Lung (tissue), 12 donors: ENCODE measurements around the gene NME5. TPM values are rescaled to one million over a fixed set of nuclear protein-coding genes. Genes with fewer than 3 reads are reported as not detected.

Experiments
- ATAC-seq: fragments of 200-7000 bp; cut with Tn5 transposase; one replicate; pipeline ENCODE4 v1.9.1; 2020; ENCODE audit warnings: moderate number of reproducible peaks; ENCODE audit not compliant: insufficient read depth, low FRiP score
- DNase-seq, 3 donors: peaks; one replicate each; pipeline ENCODE4 v3.0.0-alpha.2; 2013 to 2017
- H3K27ac ChIP-seq, 2 donors: one replicate each; pipeline ENCODE4 v1.5.1; 2013; ENCODE audit warnings: mild to moderate bottlenecking in 2 of 2, moderate library complexity in 2 of 2, control low read depth in 1 of 2, inconsistent platforms in 1 of 2, low read depth in 1 of 2, low read length in 1 of 2
- H3K27me3 ChIP-seq, 3 donors: one replicate each; pipeline ENCODE4 v1.5.1; 2013; ENCODE audit warnings: low read length in 2 of 3; ENCODE audit not compliant: control insufficient read depth in 3 of 3, insufficient read depth in 3 of 3
- H3K36me3 ChIP-seq, 4 donors: one replicate each; pipeline ENCODE4 v1.5.1; 2013; ENCODE audit warnings: low read length in 4 of 4, mild to moderate bottlenecking in 1 of 4, moderate library complexity in 1 of 4; ENCODE audit not compliant: control insufficient read depth in 4 of 4, insufficient read depth in 4 of 4
- H3K4me1 ChIP-seq, 5 donors: one replicate each; pipeline ENCODE4 v1.5.1; 2013; ENCODE audit warnings: low read length in 5 of 5, mild to moderate bottlenecking in 2 of 5, moderate library complexity in 1 of 5; ENCODE audit not compliant: control insufficient read depth in 5 of 5, insufficient read depth in 5 of 5
- H3K4me3 ChIP-seq: one replicate; pipeline ENCODE4 v1.5.1; 2013; ENCODE audit warnings: mild to moderate bottlenecking, control low read depth, moderate library complexity
- H3K9ac ChIP-seq, 2 donors: one replicate each; pipeline ENCODE4 v1.5.1; 2013; ENCODE audit warnings: low read length in 2 of 2, control low read depth in 1 of 2; ENCODE audit not compliant: insufficient read depth in 1 of 2
- H3K9me3 ChIP-seq, 4 donors: one replicate each; pipeline ENCODE4 v1.5.1; 2013; ENCODE audit warnings: low read length in 3 of 4, mild to moderate bottlenecking in 1 of 4, moderate library complexity in 1 of 4; ENCODE audit not compliant: control insufficient read depth in 4 of 4, insufficient read depth in 3 of 4
- WGBS, 2 donors: extraction: QIAGEN DNeasy Blood & Tissue Kit; methylation state at CpG; one replicate each; pipeline ENCODE4 v1.1.7; 2013; 5-methylcytosine and 5-hydroxymethylcytosine counted together
- polyA plus RNA-seq, 2 donors: library from polyadenylated mRNA; stranded (reverse); fragments of 200-250 nt; gene quantifications; one replicate each; pipeline ENCODE4 v1.2.1, GENCODE V29; 2013
- total RNA-seq, 2 donors: library from RNA; depleted of rRNA in 1 of 2; stranded (reverse); fragments of >200 nt in 1 of 2; gene quantifications; one replicate each; pipeline ENCODE4 v1.2.1, GENCODE V29; 2014 to 2021
- TF ChIP-seq, protein P1 (sequence below): IDR thresholded peaks from 2 replicates; pipeline ENCODE4 v1.5.1; 2012; ENCODE audit warnings: mild to moderate bottlenecking; ENCODE audit errors: control extremely low read depth, extremely low read depth
- donor health status: control.
- donor health status: control.
- donor health status: Bipolar disorder and iron deficiency.
- donor health status: healthy.
- donor health status: DM: yes; HTN: yes; CAD: no.

Gene NME5
- total and polyA plus RNA-seq, 4 donors: 9.6 to 15.8 (median 12.9) TPM

DNA sequence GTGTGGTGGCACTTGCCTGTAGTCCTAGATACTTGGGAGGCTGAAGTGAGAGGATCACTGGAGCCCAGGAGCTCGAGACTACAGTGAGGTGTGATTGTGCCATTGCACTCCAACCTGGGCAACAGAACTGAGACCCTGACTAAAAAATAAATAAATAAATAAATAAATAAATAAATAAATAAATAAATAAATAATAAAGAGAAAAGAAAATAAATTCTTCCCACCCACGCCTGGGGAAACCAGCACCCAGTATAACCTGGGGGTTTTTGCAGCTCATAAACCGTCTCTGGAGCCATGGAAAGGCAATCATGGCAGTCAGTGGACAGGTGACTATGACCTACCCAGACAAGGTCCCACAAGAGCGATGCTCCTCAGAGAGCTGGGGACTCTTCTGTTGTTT, 47.5 kb downstream of the NME5 start:
- WGBS, 2 donors: 89 to 90% methylated on average over 4 of the region's 4 CpGs
- ATAC-seq (no peak), DNase-seq (no peak)
- Histone ChIP-seq H3K27ac (no peak overlapping the region), H3K9ac (no peak overlapping the region), H3K4me3 (no peak overlapping the region), H3K9me3 (no peaks in the 10 kb centered on the region), H3K27me3 (peaks cover 0 to 4% (median 4%) of the 10 kb centered on the region in 3 donors), H3K36me3 (no peaks in the 10 kb centered on the region), H3K4me1 (no peaks in the 10 kb centered on the region)
- TF ChIP-seq, protein P1, sequence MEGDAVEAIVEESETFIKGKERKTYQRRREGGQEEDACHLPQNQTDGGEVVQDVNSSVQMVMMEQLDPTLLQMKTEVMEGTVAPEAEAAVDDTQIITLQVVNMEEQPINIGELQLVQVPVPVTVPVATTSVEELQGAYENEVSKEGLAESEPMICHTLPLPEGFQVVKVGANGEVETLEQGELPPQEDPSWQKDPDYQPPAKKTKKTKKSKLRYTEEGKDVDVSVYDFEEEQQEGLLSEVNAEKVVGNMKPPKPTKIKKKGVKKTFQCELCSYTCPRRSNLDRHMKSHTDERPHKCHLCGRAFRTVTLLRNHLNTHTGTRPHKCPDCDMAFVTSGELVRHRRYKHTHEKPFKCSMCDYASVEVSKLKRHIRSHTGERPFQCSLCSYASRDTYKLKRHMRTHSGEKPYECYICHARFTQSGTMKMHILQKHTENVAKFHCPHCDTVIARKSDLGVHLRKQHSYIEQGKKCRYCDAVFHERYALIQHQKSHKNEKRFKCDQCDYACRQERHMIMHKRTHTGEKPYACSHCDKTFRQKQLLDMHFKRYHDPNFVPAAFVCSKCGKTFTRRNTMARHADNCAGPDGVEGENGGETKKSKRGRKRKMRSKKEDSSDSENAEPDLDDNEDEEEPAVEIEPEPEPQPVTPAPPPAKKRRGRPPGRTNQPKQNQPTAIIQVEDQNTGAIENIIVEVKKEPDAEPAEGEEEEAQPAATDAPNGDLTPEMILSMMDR: no peak

DNA sequence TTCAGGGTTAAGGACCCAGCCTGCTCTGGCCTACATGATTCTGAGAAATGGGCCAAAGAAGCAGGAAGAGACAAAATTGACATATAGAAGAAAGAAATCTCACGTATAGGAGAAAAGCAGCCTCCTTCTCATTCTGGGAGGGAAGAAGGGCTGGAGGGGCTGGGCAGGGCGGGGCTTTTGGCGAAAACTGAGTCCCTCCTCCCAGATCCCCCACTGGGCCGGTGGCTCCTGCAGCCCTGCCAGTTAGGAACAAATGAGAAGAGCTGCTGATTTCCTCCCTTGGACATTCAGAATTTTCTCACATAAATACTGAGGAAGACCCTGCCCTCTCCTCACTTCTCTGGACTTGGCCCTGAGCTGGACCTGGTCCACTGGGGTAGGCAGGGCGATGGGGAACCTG, 55.5 kb downstream of the NME5 start, which contains the start of gene WNT8A:
Gene WNT8A, plus strand, starts transcription at position 332 of the 400 bp plus-strand sequence. CDS start 95 bp downstream, outside the sequence.
- H3K9ac ChIP-seq: no peak within 1 kb of the TSS
- H3K27me3 ChIP-seq: no peaks in the 10 kb centered on the region
- TF ChIP-seq, protein P1: no peak
- H3K4me1 ChIP-seq: no peaks in the 10 kb centered on the region
- H3K4me3 ChIP-seq: no peak within 1 kb of the TSS
- 87% methylated on average over 5 of the region's 5 CpGs for WGBS, 2 donors
- H3K36me3 ChIP-seq: no peaks in the 10 kb centered on the region
- no peak within 1 kb of the TSS for H3K27ac ChIP-seq
- no peaks in the 10 kb centered on the region for H3K9me3 ChIP-seq
- ATAC-seq: no peak
- DNase-seq: no peak

DNA sequence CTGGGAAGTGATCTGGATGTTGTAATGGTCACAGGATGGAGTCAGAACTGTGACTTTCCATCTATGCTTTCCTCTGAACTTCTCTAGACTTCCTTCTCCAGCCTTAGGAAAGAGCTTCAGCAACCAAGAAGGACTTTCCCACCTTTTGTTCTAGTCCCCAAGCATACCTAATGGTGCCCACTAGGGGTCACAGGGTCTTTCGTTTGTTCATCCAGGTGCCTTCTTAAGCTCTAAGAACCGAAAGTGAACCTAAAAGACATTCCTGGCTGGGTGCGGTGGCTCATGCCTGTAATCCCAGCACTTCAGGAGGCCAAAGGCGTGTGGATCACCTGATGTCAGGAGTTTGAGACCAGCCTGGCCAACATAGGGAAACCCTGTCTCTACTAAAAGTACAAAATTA, 57.2 kb downstream of the NME5 start:
- Histone ChIP-seq H3K4me3 (no peak overlapping the region), H3K9me3 (no peaks in the 10 kb centered on the region), H3K9ac (no peak overlapping the region), H3K4me1 (no peaks in the 10 kb centered on the region), H3K36me3 (no peaks in the 10 kb centered on the region), H3K27me3 (no peaks in the 10 kb centered on the region), H3K27ac (no peak overlapping the region)
- DNase-seq (no peak), ATAC-seq (no peak)
- 86 to 89% methylated on average over 4 of the region's 4 CpGs for WGBS, 2 donors
- TF ChIP-seq, protein P1: no peak

DNA sequence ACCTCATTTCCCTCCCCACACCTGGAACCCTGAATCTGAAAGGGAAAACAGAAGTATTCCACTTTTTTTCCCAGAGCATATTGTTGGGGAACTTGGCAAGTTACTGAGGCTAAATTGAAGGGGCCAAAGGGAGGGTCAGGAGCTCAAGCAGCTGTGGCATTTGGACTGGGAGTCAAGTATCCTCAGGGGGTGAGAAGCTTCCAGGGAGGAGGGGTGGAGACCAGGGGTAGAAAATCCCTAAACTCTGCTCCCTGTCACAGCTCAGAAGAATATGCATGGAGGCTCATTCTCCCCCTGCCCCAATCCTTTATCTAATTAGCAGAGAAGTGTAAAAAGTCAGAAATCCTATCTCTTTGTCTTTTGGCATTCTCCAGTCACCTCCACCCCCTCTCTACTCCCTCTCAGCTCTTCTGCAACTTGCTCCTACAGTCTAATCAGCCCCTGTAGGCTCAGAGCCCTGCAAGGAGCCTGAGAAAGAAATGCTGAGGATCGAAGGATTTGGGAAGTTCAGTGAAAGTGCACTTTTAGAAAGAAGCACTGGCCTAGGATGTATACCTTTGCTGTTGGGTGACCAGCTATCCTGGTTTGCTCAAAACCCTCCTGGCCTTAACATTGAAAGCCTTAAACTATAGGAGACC, 61.1 kb downstream of the NME5 start:
- Histone ChIP-seq H3K27ac (no peak overlapping the region), H3K4me3 (no peak overlapping the region), H3K9me3 (no peaks in the 10 kb centered on the region), H3K4me1 (no peaks in the 10 kb centered on the region), H3K9ac (no peak overlapping the region), H3K27me3 (no peaks in the 10 kb centered on the region), H3K36me3 (no peaks in the 10 kb centered on the region)
- WGBS, 2 donors: 58 to 65% methylated on average over 1 of the region's 1 CpG
- no peak for ATAC-seq
- no peak for DNase-seq
- TF ChIP-seq, protein P1: no peak
